Liver (tissue), 9 donors: ENCODE data around the gene RELL1. TPM values are rescaled to one million over a fixed set of nuclear protein-coding genes. Genes with fewer than 3 reads are reported as not detected.

Experiments used
- DNase-seq: peaks from one replicate; pipeline ENCODE4 v3.0.0-alpha.2; 2017; ENCODE audit warnings: low spot score
- H3K27ac ChIP-seq, 2 donors: one replicate each; pipeline ENCODE4 v1.7.0; 2013; ENCODE audit warnings: inconsistent platforms in 2 of 2, low read length in 2 of 2, control low read depth in 1 of 2, low read depth in 1 of 2, mild to moderate bottlenecking in 1 of 2
- H3K27me3 ChIP-seq, 4 donors: one replicate each; pipeline versions ENCODE4 v1.6.1 to v1.7.0; 2013; ENCODE audit warnings: low read length in 3 of 4, inconsistent platforms in 1 of 4, mild to moderate bottlenecking in 1 of 4, moderate library complexity in 1 of 4; ENCODE audit not compliant: control insufficient read depth in 4 of 4, insufficient read depth in 4 of 4
- H3K36me3 ChIP-seq, 4 donors: one replicate each; pipeline versions ENCODE4 v1.6.1 to v1.7.0; 2013; ENCODE audit warnings: low read length in 3 of 4, mild to moderate bottlenecking in 3 of 4, low read depth in 1 of 4, moderate library complexity in 1 of 4; ENCODE audit not compliant: control insufficient read depth in 4 of 4, insufficient read depth in 3 of 4
- H3K4me1 ChIP-seq, 4 donors: one replicate each; pipeline versions ENCODE4 v1.6.1 to v1.7.0; 2013; ENCODE audit warnings: low read length in 3 of 4, mild to moderate bottlenecking in 3 of 4, moderate library complexity in 1 of 4; ENCODE audit not compliant: control insufficient read depth in 4 of 4, insufficient read depth in 4 of 4
- H3K4me3 ChIP-seq, 3 donors: one replicate each; pipeline versions ENCODE4 v1.6.1 to v1.7.0; 2013; ENCODE audit warnings: low read length in 3 of 3, control low read depth in 1 of 3, low read depth in 1 of 3, mild to moderate bottlenecking in 1 of 3
- H3K9ac ChIP-seq, 2 donors: one replicate each; pipeline ENCODE4 v1.7.0; 2013; ENCODE audit warnings: low read length in 2 of 2, mild to moderate bottlenecking in 2 of 2, moderate library complexity in 2 of 2, control low read depth in 1 of 2, low read depth in 1 of 2
- H3K9me3 ChIP-seq, 4 donors: one replicate each; pipeline versions ENCODE4 v1.6.1 to v1.7.0; 2013; ENCODE audit warnings: low read length in 3 of 4; ENCODE audit not compliant: control insufficient read depth in 4 of 4
- EGR1 ChIP-seq, 2 donors: IDR thresholded peaks; 2 replicates each; pipeline ENCODE4 v1.6.1; 2016 to 2018; ENCODE audit warnings: antibody characterized with exemption in 2 of 2, low read depth in 2 of 2
- FOXA1 ChIP-seq: IDR thresholded peaks from 2 replicates; pipeline ENCODE4 v1.6.1; 2016; ENCODE audit warnings: antibody characterized with exemption
- FOXA2 ChIP-seq: IDR thresholded peaks from 2 replicates; pipeline ENCODE4 v1.6.1; 2016; ENCODE audit warnings: antibody characterized with exemption
- GABPA ChIP-seq, 2 donors: IDR thresholded peaks in 1 of 2; conservative IDR thresholded peaks in 1 of 2; 2 replicates each; pipeline ENCODE4 v1.6.1; 2016; ENCODE audit warnings: antibody characterized with exemption in 2 of 2, mild to moderate bottlenecking in 1 of 2, moderate library complexity in 1 of 2
- HNF4A ChIP-seq, 2 donors: conservative IDR thresholded peaks; 2 replicates each; pipeline ENCODE4 v1.6.1; 2016; ENCODE audit warnings: antibody characterized with exemption in 2 of 2, mild to moderate bottlenecking in 2 of 2
- HNF4G ChIP-seq: IDR thresholded peaks from 2 replicates; pipeline ENCODE4 v1.6.1; 2016; ENCODE audit warnings: antibody characterized with exemption
- JUND ChIP-seq, 2 donors: IDR thresholded peaks; 2 replicates each; pipeline ENCODE4 v1.6.1; 2016; ENCODE audit warnings: antibody characterized with exemption in 2 of 2
- NR2F2 ChIP-seq: IDR thresholded peaks from 2 replicates; pipeline ENCODE4 v1.6.1; 2016; ENCODE audit warnings: antibody characterized with exemption
- RAD21 ChIP-seq, 2 donors: IDR thresholded peaks; 2 replicates each; pipeline ENCODE4 v1.6.1; 2016; ENCODE audit warnings: antibody characterized with exemption in 2 of 2, mild to moderate bottlenecking in 2 of 2
- RXRA ChIP-seq, 2 donors: IDR thresholded peaks; 2 replicates each; pipeline ENCODE4 v1.6.1; 2017 to 2018; ENCODE audit warnings: antibody characterized with exemption in 2 of 2, mild to moderate bottlenecking in 1 of 2
- SP1 ChIP-seq: IDR thresholded peaks from 2 replicates; pipeline ENCODE4 v1.6.1; 2018; ENCODE audit warnings: antibody characterized with exemption, mild to moderate bottlenecking
- TAF1 ChIP-seq: conservative IDR thresholded peaks from 2 replicates; pipeline ENCODE4 v1.6.1; 2016; ENCODE audit warnings: antibody characterized with exemption, mild to moderate bottlenecking
- WGBS: extraction: QIAGEN DNeasy Blood & Tissue Kit; methylation state at CpG from one replicate; pipeline ENCODE4 v1.1.7; 2013; 5-methylcytosine and 5-hydroxymethylcytosine counted together
- polyA plus RNA-seq, 2 donors: library from polyadenylated mRNA; stranded (reverse) in 1 of 2; unstranded in 1 of 2; fragments of 200-250 nt in 1 of 2; fragments of >200 nt in 1 of 2; fragmentation: Nextera tagmentation in 1 of 2; extraction: Ambion mirVana in 1 of 2; gene quantifications; one replicate each; pipeline versions ENCODE4 v1.2.1 to v1.2.3, GENCODE V29; 2013 to 2015
- total RNA-seq, 2 donors: library from RNA; depleted of rRNA; stranded (reverse); fragments of >200 nt; gene quantifications; one replicate each; pipeline ENCODE4 v1.2.3, GENCODE V29; 2014
- TF ChIP-seq, protein P1 (sequence below): IDR thresholded peaks from 2 replicates; pipeline ENCODE4 v1.6.1; 2016; ENCODE audit warnings: antibody characterized with exemption
- TF ChIP-seq, protein P2 (sequence below): fragments of 150-350 bp; IDR thresholded peaks from 2 replicates; pipeline ENCODE4 v1.5.1; 2017; ENCODE audit warnings: improper control_type of control experiment, low read depth, low read length; ENCODE audit not compliant: missing input control
- TF ChIP-seq, protein P3 (sequence below): IDR thresholded peaks from 2 replicates; pipeline ENCODE4 v1.6.1; 2016; ENCODE audit warnings: antibody characterized with exemption, mild to moderate bottlenecking
- TF ChIP-seq, protein P4 (sequence below): IDR thresholded peaks from 2 replicates; pipeline ENCODE4 v1.6.1; 2016; ENCODE audit warnings: antibody characterized with exemption
- TF ChIP-seq, protein P5 (sequence below): IDR thresholded peaks from 2 replicates; pipeline ENCODE4 v1.6.1; 2016; ENCODE audit warnings: antibody characterized with exemption
- donor health status: healthy.
- donor health status: healthy.
- donor health status: healthy.
- donor health status: healthy.
- donor health status: healthy.

Gene RELL1
- total and polyA plus RNA-seq, 4 donors, result 1.5 to 16.8 (median 7.3) TPM

DNA sequence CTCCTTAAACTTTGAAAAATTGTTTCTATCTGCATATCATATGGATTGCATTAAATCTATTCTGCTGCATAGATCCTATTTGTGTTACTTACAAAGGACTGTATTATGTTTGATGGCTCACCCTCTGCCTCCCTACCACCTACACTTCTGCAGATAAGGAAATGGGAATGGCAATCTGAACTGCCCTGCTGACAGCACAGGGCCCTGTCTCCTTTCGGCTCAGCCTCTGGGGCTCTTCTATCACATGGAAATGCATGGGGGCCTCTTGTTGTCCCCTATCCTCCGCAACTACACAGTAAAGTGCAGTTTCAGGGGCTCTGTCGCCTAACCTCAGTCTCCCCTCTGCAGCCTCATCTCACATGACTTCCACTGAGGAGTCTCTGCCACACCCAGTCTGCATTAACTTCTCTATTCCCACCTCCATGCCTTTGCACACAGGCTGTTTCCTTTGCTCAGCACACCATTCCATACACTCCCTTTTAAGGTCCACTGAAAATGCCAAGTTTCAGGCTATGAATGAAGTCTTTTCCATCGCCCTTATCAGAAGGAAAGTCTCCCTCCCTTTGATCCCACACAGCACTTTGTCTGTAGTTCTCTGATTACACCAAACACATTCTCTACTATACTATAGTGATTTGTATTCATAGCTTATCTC lies 12.5 kb downstream of the RELL1 start:
- Histone ChIP-seq H3K27ac (no peak overlapping the region), H3K9ac (no peak overlapping the region), H3K27me3 (no peaks in the 10 kb centered on the region), H3K9me3 (no peaks in the 10 kb centered on the region), H3K4me3 (no peak overlapping the region), H3K4me1 (peaks cover 0 to 22% (median 17%) of the 10 kb centered on the region in 4 donors), H3K36me3 (no peaks in the 10 kb centered on the region)
- 93% methylated on average over 4 of the region's 4 CpGs for WGBS
- TF ChIP-seq NR2F2, result no peak
- no peak for TF ChIP-seq HNF4G
- TF ChIP-seq, protein P1, sequence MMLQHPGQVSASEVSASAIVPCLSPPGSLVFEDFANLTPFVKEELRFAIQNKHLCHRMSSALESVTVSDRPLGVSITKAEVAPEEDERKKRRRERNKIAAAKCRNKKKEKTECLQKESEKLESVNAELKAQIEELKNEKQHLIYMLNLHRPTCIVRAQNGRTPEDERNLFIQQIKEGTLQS, result no peak
- TF ChIP-seq, protein P2, sequence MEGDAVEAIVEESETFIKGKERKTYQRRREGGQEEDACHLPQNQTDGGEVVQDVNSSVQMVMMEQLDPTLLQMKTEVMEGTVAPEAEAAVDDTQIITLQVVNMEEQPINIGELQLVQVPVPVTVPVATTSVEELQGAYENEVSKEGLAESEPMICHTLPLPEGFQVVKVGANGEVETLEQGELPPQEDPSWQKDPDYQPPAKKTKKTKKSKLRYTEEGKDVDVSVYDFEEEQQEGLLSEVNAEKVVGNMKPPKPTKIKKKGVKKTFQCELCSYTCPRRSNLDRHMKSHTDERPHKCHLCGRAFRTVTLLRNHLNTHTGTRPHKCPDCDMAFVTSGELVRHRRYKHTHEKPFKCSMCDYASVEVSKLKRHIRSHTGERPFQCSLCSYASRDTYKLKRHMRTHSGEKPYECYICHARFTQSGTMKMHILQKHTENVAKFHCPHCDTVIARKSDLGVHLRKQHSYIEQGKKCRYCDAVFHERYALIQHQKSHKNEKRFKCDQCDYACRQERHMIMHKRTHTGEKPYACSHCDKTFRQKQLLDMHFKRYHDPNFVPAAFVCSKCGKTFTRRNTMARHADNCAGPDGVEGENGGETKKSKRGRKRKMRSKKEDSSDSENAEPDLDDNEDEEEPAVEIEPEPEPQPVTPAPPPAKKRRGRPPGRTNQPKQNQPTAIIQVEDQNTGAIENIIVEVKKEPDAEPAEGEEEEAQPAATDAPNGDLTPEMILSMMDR, result no peak
- TF ChIP-seq, protein P3, sequence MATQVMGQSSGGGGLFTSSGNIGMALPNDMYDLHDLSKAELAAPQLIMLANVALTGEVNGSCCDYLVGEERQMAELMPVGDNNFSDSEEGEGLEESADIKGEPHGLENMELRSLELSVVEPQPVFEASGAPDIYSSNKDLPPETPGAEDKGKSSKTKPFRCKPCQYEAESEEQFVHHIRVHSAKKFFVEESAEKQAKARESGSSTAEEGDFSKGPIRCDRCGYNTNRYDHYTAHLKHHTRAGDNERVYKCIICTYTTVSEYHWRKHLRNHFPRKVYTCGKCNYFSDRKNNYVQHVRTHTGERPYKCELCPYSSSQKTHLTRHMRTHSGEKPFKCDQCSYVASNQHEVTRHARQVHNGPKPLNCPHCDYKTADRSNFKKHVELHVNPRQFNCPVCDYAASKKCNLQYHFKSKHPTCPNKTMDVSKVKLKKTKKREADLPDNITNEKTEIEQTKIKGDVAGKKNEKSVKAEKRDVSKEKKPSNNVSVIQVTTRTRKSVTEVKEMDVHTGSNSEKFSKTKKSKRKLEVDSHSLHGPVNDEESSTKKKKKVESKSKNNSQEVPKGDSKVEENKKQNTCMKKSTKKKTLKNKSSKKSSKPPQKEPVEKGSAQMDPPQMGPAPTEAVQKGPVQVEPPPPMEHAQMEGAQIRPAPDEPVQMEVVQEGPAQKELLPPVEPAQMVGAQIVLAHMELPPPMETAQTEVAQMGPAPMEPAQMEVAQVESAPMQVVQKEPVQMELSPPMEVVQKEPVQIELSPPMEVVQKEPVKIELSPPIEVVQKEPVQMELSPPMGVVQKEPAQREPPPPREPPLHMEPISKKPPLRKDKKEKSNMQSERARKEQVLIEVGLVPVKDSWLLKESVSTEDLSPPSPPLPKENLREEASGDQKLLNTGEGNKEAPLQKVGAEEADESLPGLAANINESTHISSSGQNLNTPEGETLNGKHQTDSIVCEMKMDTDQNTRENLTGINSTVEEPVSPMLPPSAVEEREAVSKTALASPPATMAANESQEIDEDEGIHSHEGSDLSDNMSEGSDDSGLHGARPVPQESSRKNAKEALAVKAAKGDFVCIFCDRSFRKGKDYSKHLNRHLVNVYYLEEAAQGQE, result no peak
- TF ChIP-seq FOXA1, result no peak
- no peak for TF ChIP-seq SP1
- TF ChIP-seq TAF1, result no peak
- no peak for DNase-seq

DNA sequence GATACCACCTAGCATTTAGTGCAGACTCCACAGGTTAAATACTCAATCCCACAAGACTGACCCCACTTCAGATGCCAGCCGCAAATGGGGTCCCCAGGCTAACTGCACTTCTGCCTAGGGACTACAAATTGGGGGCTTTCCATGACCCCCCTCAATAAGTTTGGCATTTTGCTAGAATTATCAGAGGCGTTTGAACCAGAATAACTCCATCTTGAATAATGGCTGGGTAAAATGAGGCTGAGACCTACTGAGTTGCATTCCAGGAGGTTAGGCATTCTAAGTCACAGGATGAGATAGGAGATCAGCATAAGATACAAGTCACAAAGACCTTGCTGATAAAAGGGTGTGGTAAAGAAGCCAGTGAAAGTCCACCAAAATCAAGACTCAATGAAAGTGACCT lies 15.1 kb downstream of the RELL1 start:
- H3K36me3 ChIP-seq, result no peaks in the 10 kb centered on the region
- H3K9ac ChIP-seq, result no peak overlapping the region
- H3K27me3 ChIP-seq, result no peaks in the 10 kb centered on the region
- no peak overlapping the region for H3K4me3 ChIP-seq
- no peaks in the 10 kb centered on the region for H3K9me3 ChIP-seq
- H3K27ac ChIP-seq, result no peak overlapping the region
- no peak for DNase-seq
- 49% methylated on average over 2 of the region's 2 CpGs for WGBS
- peaks cover 2 to 25% (median 13%) of the 10 kb centered on the region in 4 donors for H3K4me1 ChIP-seq
- TF ChIP-seq RXRA (IDR thresholded peaks at IDR 0.05), result no peak
- no peak for TF ChIP-seq TAF1
- TF ChIP-seq HNF4A (conservative IDR thresholded peaks at IDR 0.05), result no peak
- TF ChIP-seq RAD21 (IDR thresholded peaks at IDR 0.05), result no peak
- TF ChIP-seq, protein P1, result no peak
- no peak for TF ChIP-seq GABPA (IDR thresholded peaks at IDR 0.05 in 1 of 2, conservative IDR thresholded peaks at IDR 0.05 in 1 of 2)
- no peak for TF ChIP-seq SP1
- TF ChIP-seq, protein P2, result no peak
- TF ChIP-seq, protein P3, result no peak
- TF ChIP-seq, protein P4, sequence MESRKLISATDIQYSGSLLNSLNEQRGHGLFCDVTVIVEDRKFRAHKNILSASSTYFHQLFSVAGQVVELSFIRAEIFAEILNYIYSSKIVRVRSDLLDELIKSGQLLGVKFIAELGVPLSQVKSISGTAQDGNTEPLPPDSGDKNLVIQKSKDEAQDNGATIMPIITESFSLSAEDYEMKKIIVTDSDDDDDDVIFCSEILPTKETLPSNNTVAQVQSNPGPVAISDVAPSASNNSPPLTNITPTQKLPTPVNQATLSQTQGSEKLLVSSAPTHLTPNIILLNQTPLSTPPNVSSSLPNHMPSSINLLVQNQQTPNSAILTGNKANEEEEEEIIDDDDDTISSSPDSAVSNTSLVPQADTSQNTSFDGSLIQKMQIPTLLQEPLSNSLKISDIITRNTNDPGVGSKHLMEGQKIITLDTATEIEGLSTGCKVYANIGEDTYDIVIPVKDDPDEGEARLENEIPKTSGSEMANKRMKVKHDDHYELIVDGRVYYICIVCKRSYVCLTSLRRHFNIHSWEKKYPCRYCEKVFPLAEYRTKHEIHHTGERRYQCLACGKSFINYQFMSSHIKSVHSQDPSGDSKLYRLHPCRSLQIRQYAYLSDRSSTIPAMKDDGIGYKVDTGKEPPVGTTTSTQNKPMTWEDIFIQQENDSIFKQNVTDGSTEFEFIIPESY, result no peak
- TF ChIP-seq JUND (IDR thresholded peaks at IDR 0.05), result no peak
- no peak for TF ChIP-seq FOXA2
- TF ChIP-seq EGR1 (IDR thresholded peaks at IDR 0.05; ENCODE audit: low read depth in 2 of 2), result no peak
- TF ChIP-seq, protein P5, sequence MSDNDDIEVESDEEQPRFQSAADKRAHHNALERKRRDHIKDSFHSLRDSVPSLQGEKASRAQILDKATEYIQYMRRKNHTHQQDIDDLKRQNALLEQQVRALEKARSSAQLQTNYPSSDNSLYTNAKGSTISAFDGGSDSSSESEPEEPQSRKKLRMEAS, result no peak
- TF ChIP-seq FOXA1, result no peak
